ENCODE data around the gene ALOX5AP. TPM values are rescaled to one million over a fixed set of nuclear protein-coding genes. Genes with fewer than 3 reads are reported as not detected.

Gene ALOX5AP
- total and polyA plus RNA-seq, 4 donors = 3.5 to 6.7 (median 4.1) TPM

DNA sequence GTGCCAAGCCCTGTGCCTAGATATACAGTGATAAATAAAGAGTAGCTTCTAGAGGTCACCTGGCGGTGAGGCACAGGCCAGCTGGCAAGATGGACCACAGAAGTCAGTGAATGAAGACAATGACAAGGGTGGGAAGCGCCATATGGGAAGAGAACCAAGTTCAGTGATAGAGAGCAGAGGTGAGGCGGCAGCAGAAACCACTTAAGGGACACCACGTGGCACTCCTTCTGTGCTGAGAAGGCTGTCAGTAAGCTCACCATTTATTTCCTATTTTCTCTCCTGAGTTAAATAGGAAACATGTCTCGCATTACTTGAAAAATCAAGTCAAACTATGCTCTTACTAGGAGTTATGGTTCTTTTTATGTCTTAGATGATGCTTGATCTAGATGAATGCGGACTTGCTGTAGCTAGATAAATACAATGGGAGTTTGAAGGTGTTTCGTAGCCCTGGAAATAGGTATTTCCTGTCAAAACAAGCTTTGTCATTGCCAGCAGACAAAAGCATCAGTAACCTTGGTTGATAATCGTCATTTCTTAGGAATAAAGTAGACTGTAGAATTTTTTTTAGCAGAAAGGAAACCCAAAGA, 17.8 kb downstream of the ALOX5AP start:
- Histone ChIP-seq H3K9ac (ENCODE audit: low read depth in 1 of 2, low read length in 2 of 2) (no peak overlapping the region), H3K4me1 (ENCODE audit: control insufficient read depth in 4 of 4, insufficient read depth in 4 of 4, low read length in 3 of 4) (no peaks in the 10 kb centered on the region), H3K9me3 (ENCODE audit: control insufficient read depth in 4 of 4, low read length in 3 of 4) (no peaks in the 10 kb centered on the region), H3K36me3 (ENCODE audit: control insufficient read depth in 4 of 4, insufficient read depth in 3 of 4, low read depth in 1 of 4, low read length in 3 of 4) (no peaks in the 10 kb centered on the region), H3K27ac (ENCODE audit: low read depth in 1 of 2, low read length in 2 of 2) (no peak overlapping the region), H3K27me3 (ENCODE audit: control insufficient read depth in 4 of 4, insufficient read depth in 4 of 4, low read length in 3 of 4) (no peaks in the 10 kb centered on the region), H3K4me3 (ENCODE audit: low read depth in 1 of 3, low read length in 3 of 3) (no peak overlapping the region)
- no peak for DNase-seq (ENCODE audit: low spot score)
- 90% methylated on average over 8 of the region's 8 CpGs for WGBS
- TF ChIP-seq FOXA2 (IDR thresholded peaks at IDR 0.05) (no peak), YY1 (IDR thresholded peaks at IDR 0.05) (no peak), CTCF (IDR thresholded peaks at IDR 0.05; ENCODE audit: low read depth, low read length, missing input control) (no peak), REST (IDR thresholded peaks at IDR 0.05) (no peak), FOXA1 (IDR thresholded peaks at IDR 0.05) (no peak), GABPA (IDR thresholded peaks at IDR 0.05 in 1 of 2, conservative IDR thresholded peaks at IDR 0.05 in 1 of 2) (no peak), EGR1 (IDR thresholded peaks at IDR 0.05; ENCODE audit: low read depth in 2 of 2) (no peak), HNF4A (conservative IDR thresholded peaks at IDR 0.05) (no peak), ZBTB33 (IDR thresholded peaks at IDR 0.05) (no peak), RAD21 (IDR thresholded peaks at IDR 0.05) (no peak), RXRA (IDR thresholded peaks at IDR 0.05) (no peak), HNF4G (IDR thresholded peaks at IDR 0.05) (no peak), TAF1 (conservative IDR thresholded peaks at IDR 0.05) (no peak), SP1 (IDR thresholded peaks at IDR 0.05) (no peak), NR2F2 (IDR thresholded peaks at IDR 0.05) (no peak), JUND (IDR thresholded peaks at IDR 0.05) (no peak)
- TF ChIP-seq, protein P1, sequence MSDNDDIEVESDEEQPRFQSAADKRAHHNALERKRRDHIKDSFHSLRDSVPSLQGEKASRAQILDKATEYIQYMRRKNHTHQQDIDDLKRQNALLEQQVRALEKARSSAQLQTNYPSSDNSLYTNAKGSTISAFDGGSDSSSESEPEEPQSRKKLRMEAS (IDR thresholded peaks at IDR 0.05) = no peak
- TF ChIP-seq, protein P2, sequence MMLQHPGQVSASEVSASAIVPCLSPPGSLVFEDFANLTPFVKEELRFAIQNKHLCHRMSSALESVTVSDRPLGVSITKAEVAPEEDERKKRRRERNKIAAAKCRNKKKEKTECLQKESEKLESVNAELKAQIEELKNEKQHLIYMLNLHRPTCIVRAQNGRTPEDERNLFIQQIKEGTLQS (IDR thresholded peaks at IDR 0.05) = no peak

All from liver (tissue), 9 donors.